GM19025 (cell line): ENCODE data around the gene SNX22.
"Not testable (repeated sequence)": the region's sequence is repeated elsewhere in the genome, so short reads cannot be mapped to it uniquely, and the experiment has no call there.

ENCODE experiments used
- ATAC-seq: cut with Tn5 transposase; IDR thresholded peaks from one replicate; pipeline ENCODE4 v1.9.1; 2021; ENCODE audit warnings: mild to moderate bottlenecking, low read depth, moderate library complexity; ENCODE audit not compliant: unreplicated experiment

Gene SNX22

GRCh38 chr15:64151727-64152506, at the start of gene SNX22:
TSS of gene SNX22 (plus strand) at chr15:64151731. CDS start at chr15:64151776, 45 bp downstream.
- peak; percentile 9 for ATAC-seq

DNA sequence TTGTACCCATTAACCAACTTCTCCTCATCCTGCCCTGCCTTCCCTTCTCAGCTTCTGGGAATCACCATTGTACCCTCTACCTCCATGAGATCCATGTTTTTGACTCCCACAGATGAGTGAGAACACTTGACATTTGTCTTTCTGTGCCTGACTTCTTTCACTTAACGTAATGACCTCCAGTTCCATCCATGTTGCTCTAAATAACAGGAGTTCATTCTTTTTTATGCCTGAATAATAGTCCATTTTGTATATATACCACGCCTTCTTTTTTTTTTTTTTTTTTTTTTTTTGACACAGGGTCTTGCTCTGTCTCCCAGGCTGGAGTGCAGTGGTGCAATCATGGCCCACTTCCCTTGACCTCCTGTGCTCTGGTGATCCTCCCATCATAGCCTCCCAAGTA, 49.0 kb upstream of the SNX22 start:
- ATAC-seq: no peak

- no peak for ATAC-seq
Observed at GRCh38 chr15:64105113-64105704, 46.3 kb upstream of the SNX22 start.

DNA sequence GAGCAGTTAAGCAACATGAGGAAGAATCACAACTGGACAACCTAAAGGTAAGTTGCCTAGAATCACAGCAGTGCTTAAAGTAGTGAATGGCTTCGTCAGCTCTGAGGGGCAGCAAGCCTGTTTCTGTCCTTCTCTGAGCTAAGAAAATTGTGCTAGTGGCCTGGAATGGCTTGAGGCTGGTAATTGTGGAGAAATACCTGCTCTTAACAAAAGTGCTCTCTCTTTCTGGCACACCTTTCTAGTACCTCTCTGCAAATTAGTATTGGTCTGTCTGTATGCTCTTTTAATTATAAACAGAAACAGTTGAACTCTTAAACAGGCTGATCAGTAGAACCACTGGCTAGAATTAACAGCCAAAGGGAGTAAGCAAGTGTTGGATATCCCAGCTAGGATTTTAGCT, 44.2 kb upstream of the SNX22 start:
- ATAC-seq: no peak

DNA sequence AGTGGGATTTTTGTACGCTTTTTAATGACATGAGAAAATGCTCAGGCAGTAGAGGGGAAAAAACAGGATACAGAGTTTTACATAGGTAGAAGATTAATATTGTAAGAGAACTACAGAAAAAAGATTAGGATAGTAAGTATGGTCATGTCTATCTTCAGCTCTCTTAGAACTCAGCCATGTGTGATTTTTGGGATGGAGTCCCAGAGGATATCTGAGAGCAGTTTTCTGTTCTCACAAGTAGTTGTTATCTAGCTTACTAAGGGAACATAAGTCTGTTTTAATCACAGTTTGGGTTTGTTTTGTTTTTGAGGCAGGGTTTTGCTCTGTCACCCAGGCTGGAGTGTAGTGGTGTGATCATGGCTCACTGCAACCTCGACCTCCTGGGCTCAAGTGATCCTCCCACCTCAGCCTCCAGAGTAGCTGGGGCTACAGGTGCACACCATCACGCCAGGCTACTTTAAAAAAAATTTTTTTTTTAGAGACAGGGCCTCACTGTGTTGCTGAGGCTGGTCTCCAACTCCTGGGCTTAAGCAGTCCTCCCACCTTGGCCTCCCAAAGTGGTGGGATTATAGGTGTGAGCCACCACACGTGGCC, 41.3 kb upstream of the SNX22 start:
- not testable (repeated sequence) for ATAC-seq

- ATAC-seq: no peak
Observed at GRCh38 chr15:64110950-64111678, 40.4 kb upstream of the SNX22 start.

GRCh38 chr15:64111679-64112050, 39.9 kb upstream of the SNX22 start:
- no peak for ATAC-seq

GRCh38 chr15:64112073-64112772, 39.3 kb upstream of the SNX22 start:
- no peak for ATAC-seq

DNA sequence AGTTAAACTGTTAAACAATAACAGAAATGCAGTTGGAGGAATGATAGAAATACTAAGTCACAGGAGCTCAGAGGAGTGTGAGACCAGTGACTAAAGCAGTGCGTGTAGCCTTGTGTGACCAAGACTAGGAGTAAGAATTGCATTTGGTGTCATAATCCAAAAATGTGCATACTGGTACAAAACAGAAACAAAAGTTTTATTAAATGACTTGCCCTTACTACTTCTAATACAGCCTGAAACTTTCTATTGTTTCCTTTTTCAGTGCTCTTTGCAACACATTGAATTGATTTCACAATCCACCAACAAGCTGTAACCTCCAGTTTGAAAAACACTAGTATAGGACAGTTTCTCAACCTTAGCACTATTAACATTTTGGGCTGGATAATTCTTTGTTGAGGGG, 38.6 kb upstream of the SNX22 start:
- ATAC-seq: no peak

GRCh38 chr15:64117759-64118487, 33.6 kb upstream of the SNX22 start:
- ATAC-seq: no peak

- not testable (repeated sequence) for ATAC-seq
Observed at GRCh38 chr15:64120322-64120721, 31.2 kb upstream of the SNX22 start.

DNA sequence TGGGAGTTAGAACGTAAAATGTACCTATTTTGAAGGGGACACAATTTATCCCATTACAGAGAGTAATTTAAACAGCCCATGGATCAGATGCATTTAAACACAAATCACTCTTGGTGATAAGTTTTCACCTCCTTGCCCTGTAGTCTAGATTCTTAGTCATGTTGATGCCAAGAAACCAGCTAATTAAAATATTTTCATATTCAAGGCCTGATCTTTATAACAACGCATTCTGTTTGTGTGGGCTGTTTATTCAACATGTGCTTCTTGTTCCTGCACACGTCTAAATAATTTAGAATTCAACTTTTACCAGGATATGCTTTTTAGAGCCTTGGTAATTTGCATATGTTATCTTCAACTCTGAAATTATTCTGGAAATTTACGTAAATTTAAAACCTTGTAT, 29.9 kb upstream of the SNX22 start:
- no peak for ATAC-seq

GRCh38 chr15:64122444-64122843, 29.1 kb upstream of the SNX22 start:
- ATAC-seq: no peak

DNA sequence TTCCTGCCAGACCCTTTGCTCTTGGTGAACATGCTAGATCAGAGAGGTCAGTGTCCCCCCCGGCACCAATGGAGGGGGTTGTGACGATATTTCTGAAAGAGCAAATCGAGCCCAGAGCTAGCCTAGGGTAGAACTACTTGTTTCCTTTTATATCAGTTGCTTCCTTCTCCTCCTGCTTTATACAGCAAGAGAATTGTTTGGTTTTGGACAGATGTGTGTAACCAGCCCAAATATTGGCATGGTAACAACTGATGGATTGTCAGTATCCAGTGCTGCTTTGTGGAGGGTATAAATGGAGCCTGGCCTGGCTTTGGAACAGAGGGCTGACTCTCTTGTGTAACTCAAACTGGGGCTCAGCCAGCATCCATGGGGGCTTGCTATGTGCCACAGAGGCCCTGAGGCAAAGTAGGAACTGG, 28.6 kb upstream of the SNX22 start:
- ATAC-seq: no peak

- no peak for ATAC-seq
Observed at GRCh38 chr15:64125978-64126377, 25.6 kb upstream of the SNX22 start.

- ATAC-seq: no peak
Observed at GRCh38 chr15:64127521-64128270, 23.8 kb upstream of the SNX22 start.

DNA sequence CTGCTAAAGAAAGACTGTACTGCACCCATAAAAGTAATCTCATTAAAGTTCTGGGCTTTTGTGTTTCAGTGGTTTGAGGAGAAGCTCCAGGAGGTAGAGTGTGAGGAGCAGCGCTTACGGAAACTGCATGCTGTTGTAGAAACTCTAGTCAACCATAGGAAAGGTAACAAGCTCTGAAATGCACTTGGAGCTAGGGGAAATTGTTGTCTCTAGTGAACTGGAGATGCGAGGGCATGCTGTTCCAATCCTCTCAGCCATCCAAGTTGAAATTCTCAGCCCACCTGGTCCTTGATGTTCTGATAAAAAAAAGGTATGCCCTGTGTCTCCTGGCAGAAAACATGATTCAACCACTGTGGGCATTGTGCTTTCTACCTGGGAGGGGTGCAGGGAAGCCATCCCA, 21.4 kb upstream of the SNX22 start:
- no peak for ATAC-seq

DNA sequence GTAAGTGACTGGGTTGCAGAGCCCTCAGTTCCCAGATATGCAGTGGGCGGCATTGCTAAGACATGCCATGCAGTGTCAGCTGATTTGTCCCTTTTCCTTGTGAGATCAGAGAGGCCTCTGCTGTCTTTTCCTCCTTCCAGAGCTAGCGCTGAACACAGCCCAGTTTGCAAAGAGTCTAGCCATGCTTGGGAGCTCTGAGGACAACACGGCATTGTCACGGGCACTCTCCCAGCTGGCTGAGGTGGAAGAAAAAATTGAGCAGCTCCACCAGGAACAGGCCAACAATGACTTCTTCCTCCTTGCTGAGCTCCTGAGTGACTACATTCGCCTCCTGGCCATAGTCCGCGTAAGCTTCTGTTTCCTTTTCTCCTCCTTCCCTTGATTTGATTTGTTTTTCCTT, 20.0 kb upstream of the SNX22 start:
- ATAC-seq: no peak

- no peak for ATAC-seq
Observed at GRCh38 chr15:64132217-64132616, 19.3 kb upstream of the SNX22 start.
